ENCODE measurements around the gene SLC24A3.
"Not testable (repeated sequence)": the region's sequence is repeated elsewhere in the genome, so short reads cannot be mapped to it uniquely, and the experiment has no call there.

SLC24A3 gene

GRCh38 chr20:19653327-19653726 is 440.9 kb downstream of the SLC24A3 start:
- no peak for DNase-seq

DNA sequence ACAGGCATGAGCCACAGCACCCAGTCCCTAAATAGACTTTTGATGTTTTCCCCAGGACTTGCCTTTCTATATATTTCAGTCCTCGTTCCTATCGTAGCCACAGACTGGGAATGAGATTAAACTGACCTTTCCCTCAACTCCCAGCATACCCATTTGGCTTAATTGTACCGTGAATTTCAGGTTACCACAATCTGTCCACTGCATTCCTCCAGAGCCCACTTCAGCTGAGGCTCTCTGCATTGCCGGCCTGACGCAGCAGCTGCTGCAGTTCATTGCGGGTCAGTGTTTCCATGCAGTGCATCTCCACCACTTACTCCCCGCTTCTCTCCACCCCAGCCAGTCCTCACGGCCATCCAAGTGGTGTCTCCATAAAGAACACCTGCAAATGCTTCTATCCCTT is 442.5 kb downstream of the SLC24A3 start:
- DNase-seq = no peak

DNA sequence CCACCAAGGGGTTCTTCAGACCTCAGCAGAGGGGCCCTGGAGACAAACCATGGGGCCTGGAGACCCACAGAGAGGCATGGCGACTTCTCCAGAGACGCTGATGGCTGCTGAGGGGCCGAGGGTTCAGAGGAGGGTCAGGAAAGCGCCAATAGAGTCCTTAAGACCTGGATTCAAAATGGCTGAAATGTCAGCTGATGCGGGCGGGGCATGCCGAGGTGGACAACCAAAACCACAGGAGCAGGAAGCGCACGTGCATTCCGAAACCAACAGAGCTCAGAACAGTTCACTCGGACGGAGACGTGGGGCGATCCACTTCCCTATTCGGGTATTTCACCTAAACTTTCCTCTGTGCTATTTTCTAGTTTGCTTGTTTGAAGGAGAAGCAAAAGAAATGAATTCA is 445.7 kb downstream of the SLC24A3 start:
- DNase-seq = no peak

GRCh38 chr20:19659448-19659847 is 447.0 kb downstream of the SLC24A3 start:
- no peak for DNase-seq

DNA sequence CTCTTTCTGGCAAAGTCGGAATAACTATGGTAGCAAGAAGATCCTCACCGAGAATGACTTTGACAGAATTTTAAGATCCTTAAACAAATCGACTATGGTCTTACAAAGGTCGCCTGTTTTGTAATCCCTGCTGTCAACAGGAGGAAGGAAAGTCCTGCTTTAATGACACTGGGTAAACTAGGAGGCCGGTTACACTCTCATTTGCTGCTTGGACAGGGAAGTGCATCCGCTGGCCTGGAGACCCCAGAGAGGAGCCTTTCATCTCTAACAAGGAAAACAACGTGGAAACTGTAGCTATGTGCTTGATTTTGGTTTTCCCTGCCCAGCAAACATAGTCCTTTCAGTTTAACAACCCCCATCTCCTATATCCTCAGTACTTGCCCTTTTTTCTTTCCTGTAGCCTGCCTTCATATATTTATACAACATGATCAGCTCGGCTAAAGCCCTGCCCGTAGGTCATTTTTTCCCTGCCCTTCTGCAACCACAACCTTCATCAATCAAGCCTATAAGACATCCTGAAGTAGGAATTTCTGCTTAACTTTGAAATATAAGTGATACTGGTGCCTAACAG is 448.5 kb downstream of the SLC24A3 start:
- no peak for DNase-seq

GRCh38 chr20:19661717-19662636 is 449.5 kb downstream of the SLC24A3 start:
- DNase-seq = peak; percentile 75 to 78

GRCh38 chr20:19662637-19662995 is 450.2 kb downstream of the SLC24A3 start:
- DNase-seq = no peak

DNA sequence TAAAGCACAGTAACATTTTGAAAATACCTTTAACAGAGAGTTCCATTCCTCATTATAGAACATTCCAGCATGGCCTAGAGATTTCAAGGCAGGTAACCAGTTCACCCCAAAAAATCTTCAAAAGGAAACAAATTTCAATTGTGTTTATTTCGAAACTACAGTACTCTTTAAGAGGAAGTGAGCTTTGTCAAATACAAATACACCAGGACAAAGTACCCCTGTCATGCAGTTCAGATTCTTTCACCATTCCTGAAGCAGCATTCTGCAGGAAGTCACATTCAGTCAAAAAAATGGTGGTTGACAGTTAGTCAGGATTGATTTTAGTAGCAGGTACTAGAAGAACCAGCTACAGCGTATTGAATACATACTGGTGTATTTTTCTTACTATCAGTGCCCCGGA is 456.0 kb downstream of the SLC24A3 start:
- DNase-seq = no peak

GRCh38 chr20:19670829-19671228 is 458.4 kb downstream of the SLC24A3 start:
- no peak for DNase-seq

GRCh38 chr20:19671374-19671773 is 458.9 kb downstream of the SLC24A3 start:
- DNase-seq = no peak

DNA sequence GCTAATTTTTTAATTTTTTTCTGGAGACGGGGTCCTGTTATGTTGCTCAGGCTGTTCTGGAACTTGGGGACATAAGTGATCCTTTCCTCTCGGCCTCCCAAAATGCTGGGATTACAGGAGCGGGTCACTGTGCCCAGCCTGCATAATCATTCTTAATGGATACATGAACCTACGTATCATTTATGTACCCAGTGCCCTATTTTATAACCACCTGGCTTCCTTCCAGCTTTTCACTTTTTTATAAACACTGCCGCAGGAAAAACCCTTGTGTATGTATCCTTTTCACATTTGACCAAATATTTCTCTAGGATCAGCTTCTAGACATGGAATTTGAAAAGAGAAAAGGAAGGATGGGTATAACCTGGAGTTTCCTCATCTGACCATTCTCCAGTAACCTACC is 460.1 kb downstream of the SLC24A3 start:
- no peak for DNase-seq

DNA sequence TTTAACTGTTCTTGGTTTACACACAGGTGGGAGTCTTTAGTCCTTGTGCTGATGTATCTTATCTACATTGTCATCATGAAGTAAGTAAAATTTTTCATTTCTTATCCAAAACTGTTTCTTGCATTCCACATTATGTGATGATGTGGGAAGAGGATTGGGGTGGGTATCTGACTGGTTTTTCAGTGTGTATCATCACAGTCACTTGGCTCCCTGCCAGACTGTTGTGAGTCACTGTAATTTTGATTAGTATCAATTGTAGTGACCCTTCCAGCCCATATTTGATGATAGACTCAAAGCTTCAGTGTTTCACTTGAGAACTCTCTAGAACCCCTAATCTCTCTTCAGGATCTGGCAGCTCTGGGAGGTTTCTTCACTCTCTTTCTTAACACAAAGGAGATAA is 461.1 kb downstream of the SLC24A3 start:
- DNase-seq = no peak

- no peak for DNase-seq
Observed at GRCh38 chr20:19676202-19676601, 463.8 kb downstream of the SLC24A3 start.

- DNase-seq = no peak
Observed at GRCh38 chr20:19677336-19677735, 464.9 kb downstream of the SLC24A3 start.

DNA sequence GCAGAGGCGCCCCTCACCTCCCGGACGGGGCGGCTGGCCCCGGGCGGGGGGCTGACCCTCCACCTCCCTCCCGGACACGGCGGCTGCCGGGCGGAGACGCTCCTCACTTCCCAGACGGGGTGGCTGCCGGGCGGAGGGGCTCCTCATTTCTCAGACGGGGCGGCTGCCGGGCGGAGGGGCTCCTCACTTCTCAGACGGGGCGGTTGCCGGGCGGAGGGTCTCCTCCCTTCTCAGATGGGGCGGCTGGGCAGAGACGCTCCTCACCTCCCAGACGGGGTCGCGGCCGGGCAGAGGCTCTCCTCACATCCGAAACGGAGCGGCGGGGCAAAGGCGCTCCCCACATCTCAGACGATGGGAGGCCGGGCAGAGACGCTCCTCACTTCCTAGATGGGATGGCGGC is 466.1 kb downstream of the SLC24A3 start:
- not testable (repeated sequence) for DNase-seq

DNA sequence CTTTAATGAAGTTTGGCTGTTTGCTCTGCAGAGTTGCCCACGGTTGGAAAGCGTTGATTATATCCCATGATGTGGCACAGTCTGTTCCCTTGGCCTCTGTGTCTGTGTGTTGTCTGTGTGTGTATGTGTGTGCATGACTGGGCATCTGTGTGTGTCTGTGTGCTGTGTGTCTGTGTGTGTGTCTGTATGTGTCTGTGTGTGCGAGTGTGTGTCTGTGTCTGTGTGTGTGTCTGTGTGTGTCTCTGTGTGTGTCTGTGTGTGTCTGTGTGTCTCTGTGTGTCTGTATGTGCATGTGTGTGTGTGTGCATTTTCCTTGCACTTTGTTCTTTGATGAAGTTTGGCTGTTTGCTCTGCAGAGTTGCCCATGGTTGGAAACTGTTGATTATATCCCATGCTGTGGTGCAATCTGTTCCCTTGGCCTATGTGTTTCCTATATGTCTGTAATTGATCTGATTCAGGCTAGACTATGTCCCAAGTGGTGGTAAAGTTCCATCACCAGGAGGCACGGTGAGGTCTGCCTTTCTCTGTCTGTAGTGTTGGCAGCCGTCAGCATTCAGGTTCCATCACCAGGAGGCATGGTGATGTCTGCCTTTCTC is 467.6 kb downstream of the SLC24A3 start:
- DNase-seq = no peak

- no peak for DNase-seq
Observed at GRCh38 chr20:19682249-19682648, 469.8 kb downstream of the SLC24A3 start.

DNA sequence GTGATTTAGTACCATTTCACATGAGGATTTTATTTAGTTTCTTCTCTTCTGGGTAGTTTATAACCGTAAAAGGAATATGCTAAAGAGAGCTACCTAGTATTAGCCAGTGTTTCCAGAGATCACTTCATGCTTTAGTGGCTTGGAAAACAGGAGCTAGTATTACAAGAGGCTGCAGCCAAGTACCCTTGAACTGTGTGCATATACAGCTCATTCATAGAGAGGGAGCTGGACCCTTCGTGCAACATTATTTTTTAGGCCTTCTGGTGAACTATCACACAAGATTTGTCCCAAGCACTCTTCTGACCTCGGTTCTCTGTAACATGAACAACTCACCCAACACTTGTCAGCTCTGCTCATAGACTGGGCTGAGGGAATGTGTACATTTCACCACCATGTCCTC is 470.7 kb downstream of the SLC24A3 start:
- no peak for DNase-seq

GRCh38 chr20:19683822-19684221 is 471.4 kb downstream of the SLC24A3 start:
- no peak for DNase-seq

DNA sequence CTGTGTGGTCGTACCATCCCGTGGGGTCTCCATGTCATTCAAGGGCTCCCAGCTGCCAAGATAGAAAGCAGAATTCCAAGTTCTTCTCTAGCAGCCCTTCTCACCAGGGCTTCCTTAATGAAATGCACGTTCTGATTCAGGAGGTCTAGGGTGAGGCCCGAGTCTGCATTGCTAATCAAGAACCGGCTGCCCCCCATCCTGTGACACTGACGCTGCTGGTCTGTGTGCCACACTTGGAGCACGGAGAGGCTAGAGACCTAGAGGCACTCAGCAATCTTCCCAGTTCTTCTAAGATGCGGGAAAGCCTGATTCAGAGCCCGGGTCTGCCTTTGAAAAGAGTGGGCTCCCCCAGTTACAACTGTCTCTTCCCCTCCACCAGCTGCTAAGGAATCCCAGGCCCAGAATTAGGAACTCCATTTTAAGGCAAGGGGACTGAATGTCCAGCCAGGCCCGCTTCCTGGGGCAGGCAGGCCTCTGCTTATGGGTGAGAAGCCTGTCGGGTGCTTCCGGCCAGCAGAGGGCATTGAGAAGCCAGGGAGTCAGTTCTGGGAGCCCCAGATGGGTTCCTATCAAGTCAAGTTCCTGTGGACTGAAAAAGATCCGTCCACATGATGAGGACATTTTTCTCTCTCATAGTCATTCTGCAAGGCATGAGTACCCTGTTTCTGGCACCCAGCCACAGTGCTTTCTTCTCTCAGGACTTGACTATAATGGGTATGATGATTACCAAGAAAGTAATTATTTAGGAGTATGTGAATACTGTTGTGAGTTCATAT is 475.8 kb downstream of the SLC24A3 start:
- DNase-seq = no peak

- DNase-seq = no peak
Observed at GRCh38 chr20:19690462-19690861, 478.0 kb downstream of the SLC24A3 start.

- no peak for DNase-seq
Observed at GRCh38 chr20:19691125-19691524, 478.7 kb downstream of the SLC24A3 start.

DNA sequence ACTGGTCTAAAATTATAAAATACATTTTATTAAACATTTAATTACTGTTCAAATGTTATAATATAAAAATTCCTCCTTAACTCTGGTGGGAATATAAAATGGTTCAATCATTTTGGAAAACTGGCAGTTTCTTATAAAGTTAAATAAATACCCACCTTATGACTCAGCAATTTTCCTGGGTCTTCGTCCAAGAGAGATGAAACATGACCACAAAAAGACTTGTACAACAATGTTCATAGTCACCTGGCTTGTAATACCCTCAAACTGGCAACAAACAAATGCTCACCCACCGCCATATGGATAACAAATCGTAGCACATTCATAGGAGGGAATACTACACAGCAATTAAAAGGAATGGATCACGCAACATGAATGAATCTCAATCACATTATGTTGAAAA is 479.7 kb downstream of the SLC24A3 start:
- no peak for DNase-seq

All from Kasumi-1 (cell line).